ENCODE data around the gene KLHL3. TPM values are rescaled to one million over a fixed set of nuclear protein-coding genes. Genes with fewer than 3 reads are reported as not detected.

The KLHL3 gene
- total and polyA plus RNA-seq, 5 experiments from 2014 or later = 2.7 to 37.2 (median 8.1) TPM

DNA sequence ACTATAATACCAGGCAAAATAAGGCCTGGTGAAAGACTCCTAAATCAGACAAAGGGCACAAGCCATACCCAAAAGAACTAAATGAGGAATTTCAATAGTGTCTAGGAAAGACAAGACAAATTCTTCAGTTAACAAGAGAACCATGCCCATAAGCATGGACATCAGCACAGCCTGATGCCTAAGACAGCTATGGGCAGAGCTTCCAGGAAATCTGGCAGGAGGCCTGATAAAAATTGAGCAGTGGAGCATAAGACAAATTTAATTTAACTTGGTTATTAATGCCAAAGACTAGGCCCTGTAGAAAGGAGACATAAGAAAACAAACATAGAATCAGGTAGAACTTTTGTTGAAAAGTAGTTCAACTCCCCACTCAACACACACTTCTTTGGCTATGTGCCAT is 17.3 kb downstream of the KLHL3 start:
- Mint-ChIP-seq H3K27ac (peak overlapping the region in 5 of 10 donors; percentile 10 to 86 (median 44)), H3K4me3 (no peak overlapping the region), H3K4me1 (peaks cover 0 to 32% (median 21%) of the 10 kb centered on the region in 4 donors), H3K27me3 (no peaks in the 10 kb centered on the region), H3K36me3 (peaks cover 7 to 63% (median 29%) of the 10 kb centered on the region in 3 donors), H3K9me3 (peaks cover 0 to 8% (median 5%) of the 10 kb centered on the region in 9 donors)
- POLR2A ChIA-PET = no interaction called here
- DNase-seq (no peak), ATAC-seq (no peak)

DNA sequence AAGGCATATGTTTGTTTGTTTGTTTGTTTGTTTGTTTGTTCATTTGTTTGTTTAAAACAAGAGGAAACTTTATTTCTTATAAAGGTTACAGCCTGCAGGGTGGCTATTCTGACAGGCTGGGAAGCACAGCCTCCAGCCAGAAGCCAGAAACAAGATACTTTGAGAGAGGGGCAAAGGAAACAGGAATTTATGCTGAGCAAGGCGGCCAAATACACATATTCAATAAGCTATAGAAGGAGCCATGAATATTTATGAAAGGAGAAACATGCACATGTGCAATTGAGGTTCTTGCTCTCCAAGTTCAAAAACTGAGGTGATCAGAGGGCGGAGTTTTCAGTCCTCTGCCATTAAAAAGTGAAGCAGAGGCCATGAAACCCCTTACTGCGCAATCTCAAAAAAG is 19.6 kb downstream of the KLHL3 start:
- DNase-seq (no peak), ATAC-seq (no peak)
- peaks cover 0 to 26% (median 15%) of the 10 kb centered on the region in 4 donors for H3K4me1 Mint-ChIP-seq
- POLR2A ChIA-PET = interaction anchor here (0.6 to 0.9 kb wide), 2 partner anchors 8 to 351 kb away, joined by 4 read pairs; no protein-coding TSS in a partner anchor
- H3K4me3 Mint-ChIP-seq = no peak overlapping the region
- H3K27me3 Mint-ChIP-seq = no peaks in the 10 kb centered on the region
- peaks cover 14 to 76% (median 44%) of the 10 kb centered on the region in 3 donors for H3K36me3 Mint-ChIP-seq
- peaks cover 0 to 14% (median 8%) of the 10 kb centered on the region in 9 donors for H3K9me3 Mint-ChIP-seq
- H3K27ac Mint-ChIP-seq = peak overlapping the region in 1 of 10 donors; percentile 27

DNA sequence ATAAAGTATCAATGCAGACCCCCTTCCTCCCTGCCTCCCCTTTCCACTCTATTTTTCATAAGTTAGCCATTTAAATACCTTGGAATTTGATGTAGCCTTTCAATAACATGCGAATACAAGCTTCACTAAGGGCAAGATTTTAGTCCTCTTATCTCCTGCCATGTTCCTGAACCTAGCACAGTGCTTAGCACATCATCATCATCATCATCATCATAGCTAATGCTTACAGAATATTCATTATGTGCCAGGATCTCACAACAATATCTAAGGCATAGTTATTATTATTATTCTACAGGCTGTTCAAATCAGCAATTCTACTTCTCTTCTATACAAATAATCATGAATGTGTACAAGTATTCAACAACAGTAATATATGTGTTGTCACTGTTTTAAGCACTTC is 20.4 kb downstream of the KLHL3 start:
- Mint-ChIP-seq H3K27ac (peak overlapping the region in 2 of 10 donors; percentile 13 to 54), H3K4me3 (no peak overlapping the region), H3K27me3 (no peaks in the 10 kb centered on the region), H3K9me3 (peaks cover 0 to 14% (median 8%) of the 10 kb centered on the region in 9 donors), H3K36me3 (peaks cover 17 to 73% (median 47%) of the 10 kb centered on the region in 3 donors), H3K4me1 (peaks cover 0 to 24% (median 15%) of the 10 kb centered on the region in 4 donors)
- DNase-seq = no peak
- no peak for ATAC-seq
- POLR2A ChIA-PET = interaction anchor here (0.9 kb wide), 1 partner anchor 9 kb away, joined by 4 read pairs; no protein-coding TSS in a partner anchor

DNA sequence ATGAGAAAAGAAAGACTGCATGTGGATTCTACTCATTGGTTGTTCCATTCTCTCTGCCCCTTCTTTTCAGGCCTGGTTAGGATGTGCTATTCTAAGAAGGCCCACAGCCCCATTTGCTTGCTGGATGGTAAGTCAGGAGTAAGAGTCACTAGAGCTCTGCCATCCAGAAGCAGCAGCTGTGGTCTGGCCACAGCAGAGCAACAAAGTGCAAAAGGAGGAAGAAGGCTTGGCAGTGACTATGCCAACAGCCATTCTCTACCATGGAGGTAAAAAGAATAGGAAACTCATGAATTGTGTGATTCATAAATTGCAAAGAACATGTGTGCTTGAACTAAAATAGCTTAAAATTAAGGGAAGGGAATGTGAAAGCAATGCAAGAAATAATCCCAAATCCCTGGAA is 20.9 kb downstream of the KLHL3 start:
- DNase-seq (no peak), ATAC-seq (no peak)
- H3K4me3 Mint-ChIP-seq = no peak overlapping the region
- peaks cover 0 to 14% (median 8%) of the 10 kb centered on the region in 9 donors for H3K9me3 Mint-ChIP-seq
- H3K4me1 Mint-ChIP-seq = peaks cover 0 to 24% (median 14%) of the 10 kb centered on the region in 4 donors
- POLR2A ChIA-PET = no interaction called here
- H3K27me3 Mint-ChIP-seq = no peaks in the 10 kb centered on the region
- H3K36me3 Mint-ChIP-seq = peaks cover 17 to 68% (median 50%) of the 10 kb centered on the region in 3 donors
- peak overlapping the region in 1 of 10 donors; percentile 72 for H3K27ac Mint-ChIP-seq

DNA sequence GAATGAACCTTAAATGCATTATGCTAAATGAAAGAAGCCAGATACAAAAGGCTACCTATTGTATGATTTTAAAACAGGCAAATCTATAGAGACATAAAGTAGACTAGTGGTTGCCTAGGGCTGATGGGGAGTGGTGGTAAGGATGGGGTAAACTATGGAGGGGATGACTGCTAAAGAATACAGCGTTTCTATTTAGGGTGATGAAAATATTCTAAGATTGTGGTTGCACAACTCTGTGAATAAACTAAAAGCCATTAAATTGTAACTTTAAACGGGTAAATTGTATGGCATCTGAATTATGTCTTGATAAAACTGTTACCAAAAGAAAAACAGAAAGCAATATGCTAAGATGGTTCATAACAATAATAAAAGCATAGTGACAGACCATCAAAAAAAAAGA is 21.4 kb downstream of the KLHL3 start:
- peaks cover 0 to 14% (median 8%) of the 10 kb centered on the region in 9 donors for H3K9me3 Mint-ChIP-seq
- POLR2A ChIA-PET = no interaction called here
- H3K4me3 Mint-ChIP-seq = no peak overlapping the region
- peaks cover 0 to 25% (median 15%) of the 10 kb centered on the region in 4 donors for H3K4me1 Mint-ChIP-seq
- no peaks in the 10 kb centered on the region for H3K27me3 Mint-ChIP-seq
- DNase-seq = no peak
- no peak for ATAC-seq
- peaks cover 17 to 67% (median 53%) of the 10 kb centered on the region in 3 donors for H3K36me3 Mint-ChIP-seq
- H3K27ac Mint-ChIP-seq = no peak overlapping the region

DNA sequence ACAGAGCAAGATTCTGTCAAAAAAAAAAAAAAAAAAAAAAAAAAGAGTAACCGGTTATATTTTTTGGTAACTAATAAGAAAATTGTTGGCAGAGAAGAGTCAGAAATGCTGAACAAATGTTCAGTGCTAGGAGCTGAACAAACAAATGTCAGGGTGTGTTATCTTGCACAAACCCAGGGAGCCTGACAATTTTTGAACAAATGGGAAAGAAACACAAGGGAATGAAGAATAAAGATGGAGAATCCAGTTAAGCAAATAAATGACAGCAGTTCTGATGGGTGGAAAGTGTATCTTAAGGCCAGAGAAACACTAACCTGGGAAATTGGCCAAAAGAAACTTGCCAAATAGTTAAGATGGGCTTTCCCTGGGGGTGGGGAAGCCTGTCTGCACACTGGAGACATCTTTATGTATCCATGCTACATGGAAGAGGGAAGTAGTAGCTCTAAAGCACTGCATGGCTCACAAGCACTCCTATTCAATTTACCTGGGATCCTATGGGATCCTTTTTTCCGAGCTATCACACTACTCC is 23.7 kb downstream of the KLHL3 start:
- POLR2A ChIA-PET = interaction anchor here (0.6 to 0.8 kb wide), 2 partner anchors 9 to 10 kb away, joined by 3 to 4 read pairs; no protein-coding TSS in a partner anchor
- Mint-ChIP-seq H3K36me3 (peaks cover 30 to 73% (median 67%) of the 10 kb centered on the region in 3 donors), H3K9me3 (peaks cover 0 to 14% (median 8%) of the 10 kb centered on the region in 9 donors), H3K4me3 (no peak overlapping the region), H3K27ac (no peak overlapping the region), H3K4me1 (peaks cover 0 to 25% (median 10%) of the 10 kb centered on the region in 4 donors), H3K27me3 (no peaks in the 10 kb centered on the region)
- ATAC-seq (no peak), DNase-seq (no peak)

DNA sequence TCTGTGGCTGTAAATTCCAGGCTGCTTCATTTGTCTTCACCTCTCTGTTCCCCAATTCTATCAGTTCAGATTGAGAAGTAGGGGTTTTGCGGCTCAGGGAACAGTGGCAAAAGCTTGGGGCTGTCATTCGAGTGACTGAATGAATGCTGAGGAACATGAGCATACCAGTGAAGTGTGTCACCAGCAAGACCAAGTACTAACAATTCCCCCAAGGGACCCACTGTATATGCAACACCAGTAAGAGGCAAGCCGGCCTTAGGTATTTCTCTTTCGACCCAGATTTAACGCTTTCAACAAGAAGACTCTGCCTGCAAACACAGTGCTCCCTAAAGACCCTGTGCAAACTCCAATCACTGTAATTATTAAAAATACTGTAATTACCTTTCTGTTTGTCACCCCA is 25.8 kb downstream of the KLHL3 start:
- Mint-ChIP-seq H3K9me3 (peaks cover 0 to 13% (median 8%) of the 10 kb centered on the region in 9 donors), H3K36me3 (peaks cover 35 to 73% (median 68%) of the 10 kb centered on the region in 3 donors), H3K4me3 (no peak overlapping the region), H3K4me1 (peaks cover 0 to 13% (median 8%) of the 10 kb centered on the region in 4 donors), H3K27me3 (no peaks in the 10 kb centered on the region), H3K27ac (no peak overlapping the region)
- no peak for DNase-seq
- POLR2A ChIA-PET = no interaction called here
- no peak for ATAC-seq

DNA sequence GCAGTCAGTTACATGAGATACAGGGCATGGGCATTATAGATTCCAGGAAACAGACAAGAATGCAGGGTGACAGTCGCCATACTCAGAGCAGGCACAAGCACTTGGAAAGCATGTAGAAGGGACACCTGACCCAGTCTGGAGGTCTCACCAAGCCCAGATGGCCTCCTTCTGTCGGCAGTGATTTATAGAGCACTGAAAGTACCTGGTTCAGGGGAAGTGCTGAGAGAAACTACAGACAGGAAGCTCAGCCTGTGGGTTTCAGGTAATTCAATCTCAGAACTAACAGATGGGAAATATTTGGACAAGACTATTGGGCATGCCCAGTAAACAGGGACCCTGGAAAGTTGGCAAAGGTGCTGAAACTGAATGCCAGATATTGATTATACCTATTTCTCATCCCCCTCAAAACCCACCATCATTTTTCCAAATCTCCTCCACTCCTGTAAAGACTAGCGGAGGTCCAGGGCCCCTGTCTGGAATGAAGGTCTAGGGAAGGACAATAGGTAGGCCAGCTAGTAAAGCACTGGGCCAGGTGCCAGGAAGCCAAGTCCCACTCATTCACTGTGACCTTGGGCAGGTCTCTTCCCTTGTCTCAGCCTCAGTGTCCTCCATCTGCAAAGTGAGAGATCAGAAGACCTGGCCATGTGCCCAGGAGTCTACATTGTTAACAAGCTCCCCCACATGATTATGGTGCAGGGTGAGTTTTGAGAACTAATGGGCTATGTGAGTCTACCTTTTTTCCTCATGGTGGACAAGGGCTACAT is 26.9 kb downstream of the KLHL3 start:
- no peak overlapping the region for H3K4me3 Mint-ChIP-seq
- no peak for ATAC-seq
- POLR2A ChIA-PET = interaction anchor here (0.6 kb wide), 1 partner anchor 37 kb away, joined by 3 read pairs; no protein-coding TSS in a partner anchor
- no peak for DNase-seq
- H3K9me3 Mint-ChIP-seq = peaks cover 0 to 8% (median 6%) of the 10 kb centered on the region in 9 donors
- peaks cover 28 to 67% (median 62%) of the 10 kb centered on the region in 3 donors for H3K36me3 Mint-ChIP-seq
- H3K4me1 Mint-ChIP-seq = peaks cover 0 to 8% (median 7%) of the 10 kb centered on the region in 4 donors
- H3K27me3 Mint-ChIP-seq = no peaks in the 10 kb centered on the region
- H3K27ac Mint-ChIP-seq = peak overlapping the region in 2 of 10 donors; percentile 15 to 35

DNA sequence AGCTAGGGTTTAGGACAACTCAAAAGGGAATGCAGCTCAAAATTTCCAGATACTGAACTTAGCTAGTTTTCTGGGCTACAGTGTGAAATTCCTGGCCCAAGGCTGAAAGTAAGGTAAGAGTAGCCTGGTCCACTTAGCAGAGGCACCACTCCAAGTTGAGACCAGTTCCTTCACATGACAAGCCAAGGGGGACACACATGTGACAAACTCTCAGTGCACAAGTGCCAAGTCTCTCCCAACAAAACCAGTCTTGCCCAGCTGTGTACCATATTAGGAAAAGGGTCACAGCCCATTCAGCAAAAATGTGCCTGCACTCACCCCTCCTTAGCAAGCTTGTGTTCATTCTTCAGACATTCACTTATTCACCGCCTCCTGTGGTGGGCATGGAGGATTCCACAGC is 27.8 kb downstream of the KLHL3 start:
- ATAC-seq (no peak), DNase-seq (no peak)
- Mint-ChIP-seq H3K27ac (peak overlapping the region in 1 of 10 donors; percentile 35), H3K4me1 (peaks cover 0 to 10% (median 7%) of the 10 kb centered on the region in 4 donors), H3K36me3 (peaks cover 26 to 68% (median 58%) of the 10 kb centered on the region in 3 donors), H3K4me3 (no peak overlapping the region), H3K27me3 (no peaks in the 10 kb centered on the region), H3K9me3 (peaks cover 0 to 4% (median 2%) of the 10 kb centered on the region in 9 donors)
- POLR2A ChIA-PET = no interaction called here

DNA sequence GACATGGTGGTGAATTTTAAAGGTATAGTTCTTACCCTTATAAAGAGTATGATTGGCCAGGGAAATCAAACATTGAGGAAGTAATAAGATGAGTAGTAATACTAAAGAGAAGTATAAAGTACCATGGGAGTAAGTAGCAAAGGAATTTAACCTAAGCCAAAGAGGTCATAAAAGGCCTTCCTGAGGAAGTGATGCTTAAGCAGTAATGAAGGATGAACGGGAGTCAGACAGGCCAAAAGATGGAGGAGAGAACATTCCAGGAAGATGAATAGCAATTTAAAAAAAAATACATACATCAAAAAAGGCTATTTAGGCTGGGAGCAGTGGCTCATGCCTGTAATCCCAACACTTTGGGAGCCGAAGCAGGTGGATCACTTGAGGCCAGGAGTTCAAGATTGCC is 29.0 kb downstream of the KLHL3 start:
- Mint-ChIP-seq H3K9me3 (no peaks in the 10 kb centered on the region), H3K27ac (no peak overlapping the region), H3K36me3 (peaks cover 28 to 70% (median 60%) of the 10 kb centered on the region in 3 donors), H3K4me1 (peaks cover 0 to 15% (median 7%) of the 10 kb centered on the region in 4 donors), H3K27me3 (no peaks in the 10 kb centered on the region), H3K4me3 (no peak overlapping the region)
- DNase-seq (no peak), ATAC-seq (no peak)
- POLR2A ChIA-PET = no interaction called here

DNA sequence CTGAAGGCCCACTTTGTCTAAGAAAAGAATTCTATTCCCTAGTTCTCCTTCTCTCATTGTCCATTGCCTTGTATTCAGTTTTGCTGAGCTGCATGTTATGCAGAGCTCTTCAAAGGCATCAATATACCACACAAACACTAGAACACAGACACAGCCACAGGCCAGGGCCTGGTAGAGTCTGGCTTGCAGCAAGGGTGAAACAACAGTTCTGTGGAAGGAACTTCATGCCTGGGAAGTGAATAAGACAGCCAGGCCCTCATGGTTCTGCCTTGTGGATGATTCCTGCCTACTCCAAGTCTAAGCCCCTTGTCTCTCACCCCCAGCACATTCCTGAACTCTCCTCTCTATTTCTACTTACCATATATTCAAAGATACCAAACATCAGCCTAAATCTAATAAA is 30.8 kb downstream of the KLHL3 start:
- ATAC-seq = no peak
- Mint-ChIP-seq H3K4me1 (peaks cover 0 to 12% (median 3%) of the 10 kb centered on the region in 4 donors), H3K27me3 (no peaks in the 10 kb centered on the region), H3K36me3 (peaks cover 30 to 77% (median 57%) of the 10 kb centered on the region in 3 donors), H3K4me3 (no peak overlapping the region), H3K9me3 (no peaks in the 10 kb centered on the region), H3K27ac (peak overlapping the region in 2 of 10 donors; percentile 13 to 69)
- no peak for DNase-seq
- POLR2A ChIA-PET = no interaction called here

DNA sequence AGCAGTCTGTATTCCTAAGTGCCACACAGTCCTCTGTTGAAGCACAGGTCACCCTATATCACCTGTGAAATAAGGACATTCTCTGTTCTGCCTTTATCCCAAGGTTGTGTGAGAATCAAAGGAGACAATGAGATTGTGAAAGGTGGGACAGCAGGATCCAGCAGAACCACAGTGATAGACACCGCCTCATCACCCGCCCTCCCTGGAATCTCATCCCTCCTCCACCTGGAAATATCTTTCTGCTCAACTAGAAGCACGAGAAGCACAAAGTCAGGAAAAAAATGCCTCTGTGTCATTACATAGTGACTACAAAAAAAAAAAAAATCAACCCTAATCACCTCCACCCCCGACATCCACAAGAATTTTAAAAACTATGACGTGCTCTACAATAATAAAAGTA is 32.3 kb downstream of the KLHL3 start:
- POLR2A ChIA-PET = no interaction called here
- peaks cover 31 to 67% (median 42%) of the 10 kb centered on the region in 3 donors for H3K36me3 Mint-ChIP-seq

DNA sequence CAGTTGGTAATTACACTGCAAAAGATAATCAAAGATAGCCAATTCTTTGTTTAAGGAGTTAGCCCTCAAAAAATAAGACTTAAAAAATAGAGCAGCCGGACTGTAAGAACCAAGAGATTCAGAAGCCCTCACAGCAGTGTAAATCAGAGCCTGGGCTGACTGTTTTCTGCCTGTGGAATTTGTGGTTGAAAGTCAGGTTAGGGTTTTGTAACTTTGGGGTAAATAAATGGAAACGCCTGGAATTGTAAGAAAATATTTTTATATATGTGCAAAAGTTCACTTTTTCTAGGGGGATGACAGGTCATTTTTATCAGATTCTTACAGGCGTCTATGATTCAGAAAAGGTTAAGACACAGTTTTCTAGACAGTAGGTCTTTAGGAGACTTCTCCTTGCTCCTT is 35.6 kb downstream of the KLHL3 start:
- H3K36me3 Mint-ChIP-seq = peaks cover 15 to 47% (median 25%) of the 10 kb centered on the region in 3 donors
- H3K27me3 Mint-ChIP-seq = no peaks in the 10 kb centered on the region
- peaks cover 30 to 50% (median 40%) of the 10 kb centered on the region in 4 donors for H3K4me1 Mint-ChIP-seq
- POLR2A ChIA-PET = interaction anchor here (8.2 kb wide), 1 partner anchor 38 kb away, joined by 112 read pairs; the partner anchor contains the start of gene KLHL3
- no peaks in the 10 kb centered on the region for H3K9me3 Mint-ChIP-seq
- no peak overlapping the region for H3K4me3 Mint-ChIP-seq
- H3K27ac Mint-ChIP-seq = peak overlapping the region in 7 of 10 donors; percentile 2 to 79 (median 33)
- DNase-seq (no peak), ATAC-seq (no peak)

More for the DNA sequence above, 32.3 kb downstream of the KLHL3 start:
- no peak for ATAC-seq
- no peak overlapping the region for H3K4me3 Mint-ChIP-seq
- H3K4me1 Mint-ChIP-seq = peaks cover 0 to 21% (median 15%) of the 10 kb centered on the region in 4 donors
- H3K27me3 Mint-ChIP-seq = no peaks in the 10 kb centered on the region
- H3K9me3 Mint-ChIP-seq = no peaks in the 10 kb centered on the region
- no peak overlapping the region for H3K27ac Mint-ChIP-seq
- no peak for DNase-seq

All from naive thymus-derived CD8-positive, alpha-beta T cell (primary cell).